ENCODE measurements around the gene HMCN1. TPM values are rescaled to one million over a fixed set of nuclear protein-coding genes. Genes with fewer than 3 reads are reported as not detected.

HMCN1 gene
- total RNA-seq, 1 donor from 2014 or later = 8.9 TPM

- Histone ChIP-seq H3K27me3 (ENCODE audit: low read depth) (no peaks in the 10 kb centered on the region), H3K9me3 (replicated peaks) (no peaks in the 10 kb centered on the region), H3K36me3 (no peaks in the 10 kb centered on the region), H3K27ac (replicated peaks) (no peak overlapping the region), H3K4me3 (no peak overlapping the region), H3K4me1 (no peaks in the 10 kb centered on the region)
- intact Hi-C loops (cut with micrococcal nuclease) = no loop called here
- no peak for DNase-seq
- TF ChIP-seq, protein P1, sequence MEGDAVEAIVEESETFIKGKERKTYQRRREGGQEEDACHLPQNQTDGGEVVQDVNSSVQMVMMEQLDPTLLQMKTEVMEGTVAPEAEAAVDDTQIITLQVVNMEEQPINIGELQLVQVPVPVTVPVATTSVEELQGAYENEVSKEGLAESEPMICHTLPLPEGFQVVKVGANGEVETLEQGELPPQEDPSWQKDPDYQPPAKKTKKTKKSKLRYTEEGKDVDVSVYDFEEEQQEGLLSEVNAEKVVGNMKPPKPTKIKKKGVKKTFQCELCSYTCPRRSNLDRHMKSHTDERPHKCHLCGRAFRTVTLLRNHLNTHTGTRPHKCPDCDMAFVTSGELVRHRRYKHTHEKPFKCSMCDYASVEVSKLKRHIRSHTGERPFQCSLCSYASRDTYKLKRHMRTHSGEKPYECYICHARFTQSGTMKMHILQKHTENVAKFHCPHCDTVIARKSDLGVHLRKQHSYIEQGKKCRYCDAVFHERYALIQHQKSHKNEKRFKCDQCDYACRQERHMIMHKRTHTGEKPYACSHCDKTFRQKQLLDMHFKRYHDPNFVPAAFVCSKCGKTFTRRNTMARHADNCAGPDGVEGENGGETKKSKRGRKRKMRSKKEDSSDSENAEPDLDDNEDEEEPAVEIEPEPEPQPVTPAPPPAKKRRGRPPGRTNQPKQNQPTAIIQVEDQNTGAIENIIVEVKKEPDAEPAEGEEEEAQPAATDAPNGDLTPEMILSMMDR (IDR thresholded peaks at IDR 0.05; ENCODE audit: borderline replicate concordance) = no peak
These were observed 187.4 kb downstream of the HMCN1 start for GRCh38 chr1:185921636-185922035.

DNA sequence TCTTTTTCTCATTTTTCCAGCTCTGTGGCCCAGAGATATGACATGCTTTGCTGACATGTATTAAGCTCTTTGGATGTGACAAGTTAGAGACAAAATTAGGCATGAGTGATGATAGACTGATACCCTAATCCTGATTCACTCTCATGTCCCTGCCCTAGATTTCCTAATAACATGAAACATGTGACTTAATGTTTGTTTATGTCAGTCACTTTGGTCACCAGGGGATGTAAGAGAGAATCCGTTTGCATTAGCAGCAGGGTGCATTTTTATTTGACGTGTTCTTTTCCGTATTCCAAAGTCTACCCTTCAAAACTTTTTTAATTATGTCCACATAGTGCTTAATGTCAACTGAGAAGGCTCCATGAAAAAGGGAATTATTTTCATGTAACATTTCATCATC, 192.4 kb downstream of the HMCN1 start:
- TF ChIP-seq, protein P1 (IDR thresholded peaks at IDR 0.05; ENCODE audit: borderline replicate concordance) = no peak
- no peaks in the 10 kb centered on the region for H3K27me3 ChIP-seq (ENCODE audit: low read depth)
- intact Hi-C loops (cut with micrococcal nuclease) = no loop called here
- no peaks in the 10 kb centered on the region for H3K9me3 ChIP-seq (replicated peaks)
- peaks cover 5% of the 10 kb centered on the region for H3K4me1 ChIP-seq
- H3K36me3 ChIP-seq = no peaks in the 10 kb centered on the region
- no peak overlapping the region for H3K4me3 ChIP-seq
- no peak for DNase-seq
- H3K27ac ChIP-seq (replicated peaks) = no peak overlapping the region

GRCh38 chr1:185929776-185930175, 195.6 kb downstream of the HMCN1 start:
- Histone ChIP-seq H3K4me1 (peaks cover 5% of the 10 kb centered on the region), H3K27me3 (ENCODE audit: low read depth) (no peaks in the 10 kb centered on the region), H3K9me3 (replicated peaks) (no peaks in the 10 kb centered on the region), H3K27ac (replicated peaks) (no peak overlapping the region), H3K4me3 (no peak overlapping the region), H3K36me3 (no peaks in the 10 kb centered on the region)
- intact Hi-C loops (cut with micrococcal nuclease) = no loop called here
- TF ChIP-seq, protein P1 (IDR thresholded peaks at IDR 0.05; ENCODE audit: borderline replicate concordance) = no peak
- DNase-seq = no peak

GRCh38 chr1:185931438-185931837, 197.2 kb downstream of the HMCN1 start:
- Histone ChIP-seq H3K27me3 (ENCODE audit: low read depth) (no peaks in the 10 kb centered on the region), H3K4me1 (peaks cover 5% of the 10 kb centered on the region), H3K36me3 (no peaks in the 10 kb centered on the region), H3K9me3 (replicated peaks) (no peaks in the 10 kb centered on the region), H3K27ac (replicated peaks) (no peak overlapping the region), H3K4me3 (no peak overlapping the region)
- intact Hi-C loops (cut with micrococcal nuclease) = no loop called here
- TF ChIP-seq, protein P1 (IDR thresholded peaks at IDR 0.05; ENCODE audit: borderline replicate concordance) = no peak
- DNase-seq = no peak

GRCh38 chr1:185933580-185933979, 199.4 kb downstream of the HMCN1 start:
- intact Hi-C loops (cut with micrococcal nuclease) = no loop called here
- no peak overlapping the region for H3K4me3 ChIP-seq
- DNase-seq = no peak
- no peaks in the 10 kb centered on the region for H3K36me3 ChIP-seq
- peaks cover 5% of the 10 kb centered on the region for H3K4me1 ChIP-seq
- no peak overlapping the region for H3K27ac ChIP-seq (replicated peaks)
- TF ChIP-seq, protein P1 (IDR thresholded peaks at IDR 0.05; ENCODE audit: borderline replicate concordance) = no peak
- no peaks in the 10 kb centered on the region for H3K27me3 ChIP-seq (ENCODE audit: low read depth)
- peaks cover 15% of the 10 kb centered on the region for H3K9me3 ChIP-seq (replicated peaks)
